HepG2 (cell line): ENCODE data around the gene BRSK2. TPM values are rescaled to one million over a fixed set of nuclear protein-coding genes. Genes with fewer than 3 reads are reported as not detected.

Experiments used
- ATAC-seq: fragments of 200-7000 bp; cut with Tn5 transposase; 3 replicates; pipeline ENCODE4 v1.9.1; 2020; ENCODE audit warnings: mild to moderate bottlenecking, moderate library complexity
- BruUV-seq: library from RNA; stranded (reverse); fragments of 400-500 nt; replicated peaks from 2 replicates; lab custom pipeline; 2021; lab: Mats Ljungman, UMichigan
- CTCF ChIA-PET: fragments of 300-600 bp; formaldehyde crosslinking; extraction: SDS; loops from one replicate; lab custom pipeline; 2021; ENCODE audit warnings: low total read pairs, inconsistent platforms, low intra/inter-chr PET ratio; lab: Yijun Ruan, JAX
- POLR2A ChIA-PET: fragments of 350-600 bp; sonication (Branson Sonifier 250); formaldehyde crosslinking; loops from one replicate; lab custom pipeline; 2020; ENCODE audit warnings: antibody characterized with exemption, inconsistent platforms; lab: Yijun Ruan, JAX
- DNase-seq: peaks from one replicate; pipeline ENCODE4 v3.0.0-alpha.2; 2015; ENCODE audit warnings: low spot score
- FAIRE-seq: peaks from 3 replicates; lab custom pipeline; 2011; peaks lifted over from hg19 to GRCh38; lab: Jason Lieb, UNC
- H2AFZ ChIP-seq: one replicate; pipeline ENCODE4 v1.6.1; 2011; ENCODE audit warnings: low read length, inconsistent platforms
- H3K27ac ChIP-seq: fragments of 300-600 bp; 3 replicates; pipeline ENCODE4 v1.8.0; 2011; ENCODE audit warnings: mixed run types, mild to moderate bottlenecking, mixed read lengths, low read length, inconsistent platforms; ENCODE audit not compliant: insufficient read depth; ENCODE audit errors: extremely low read length
- H3K27me3 ChIP-seq, 2 experiments: fragments of 200-600 bp in 1 of 2; 2 replicates in 1 of 2; 3 replicates in 1 of 2; pipeline versions ENCODE4 v1.6.0 to v1.8.0; 2011; ENCODE audit warnings: low read length in 2 of 2, mild to moderate bottlenecking in 2 of 2, moderate library complexity in 2 of 2, inconsistent platforms in 1 of 2; ENCODE audit not compliant: insufficient read depth in 2 of 2, control insufficient read depth in 1 of 2
- H3K36me3 ChIP-seq, 2 experiments: fragments of 200-600 bp in 1 of 2; replicated peaks in 1 of 2; 2 replicates in 1 of 2; 3 replicates in 1 of 2; pipeline versions ENCODE4 v1.5.1 to v1.8.0; 2011; ENCODE audit warnings: low read length in 2 of 2, inconsistent platforms in 1 of 2; ENCODE audit not compliant: insufficient read depth in 2 of 2, control insufficient read depth in 1 of 2
- H3K4me1 ChIP-seq: 2 replicates; pipeline ENCODE4 v1.5.1; 2012; ENCODE audit warnings: low read length, inconsistent platforms; ENCODE audit not compliant: insufficient read depth
- H3K4me2 ChIP-seq: 2 replicates; pipeline ENCODE4 v1.6.0; 2011; ENCODE audit warnings: low read depth, low read length, inconsistent platforms
- H3K4me3 ChIP-seq, 3 experiments: fragments of 200-600 bp in 1 of 3; sonication (generic), shearing (Covaris generic) in 1 of 3; replicated peaks in 1 of 3; 2 replicates each; pipeline ENCODE4 v1.5.1; 2011 to 2016; ENCODE audit warnings: low read length in 3 of 3, inconsistent platforms in 2 of 3, low read depth in 2 of 3, mild to moderate bottlenecking in 2 of 3, control low read depth in 1 of 3, mixed read lengths in 1 of 3; ENCODE audit not compliant: insufficient read depth in 1 of 3
- H3K79me2 ChIP-seq: one replicate; pipeline ENCODE4 v1.6.1; 2011; ENCODE audit warnings: low read length, inconsistent platforms; ENCODE audit not compliant: insufficient read depth
- H3K9ac ChIP-seq: 2 replicates; pipeline ENCODE4 v1.6.0; 2011; ENCODE audit warnings: mild to moderate bottlenecking, low read depth, low read length, inconsistent platforms; ENCODE audit not compliant: insufficient read depth
- H3K9me3 ChIP-seq: 2 replicates; pipeline ENCODE4 v1.5.1; 2012; ENCODE audit warnings: mild to moderate bottlenecking, low read length
- H4K20me1 ChIP-seq: 2 replicates; pipeline ENCODE4 v1.6.0; 2011; ENCODE audit warnings: inconsistent platforms, mild to moderate bottlenecking, low read length, moderate library complexity; ENCODE audit not compliant: insufficient read depth
- EEA1 ChIP-seq: sonication (generic); formaldehyde crosslinking; IDR thresholded peaks from 2 replicates; pipeline ENCODE4 v1.5.1; 2020; ENCODE audit warnings: mild to moderate bottlenecking, missing genetic modification reagents, borderline replicate concordance
- MNT ChIP-seq: fragments of 450-650 bp; IDR thresholded peaks from 2 replicates; pipeline ENCODE4 v1.6.1; 2016
- WGBS: methylation state at CpG from one replicate; pipeline ENCODE4 v1.1.6; 2017; ENCODE audit warnings: low lambda C conversion rate; 5-methylcytosine and 5-hydroxymethylcytosine counted together
- in situ Hi-C: cut with HindIII; loops from 2 replicates; pipeline ENCODE4 v1.10.0; 2017; ENCODE audit warnings: low pct_unique_long_range_greater_than_20kb; ENCODE audit not compliant: extremely low pct_ligation_motif_present
- intact Hi-C: fragments of 100-400 bp; cut with micrococcal nuclease; formaldehyde crosslinking; loops from one replicate; pipeline ENCODE4 v1.10.0; 2022; ENCODE audit not compliant: unreplicated experiment
- polyA plus RNA-seq, 8 experiments: library from polyadenylated mRNA; depleted of rRNA in 3 of 8; stranded (reverse) in 7 of 8; unstranded in 1 of 8; fragments of >200 nt; fragmentation: Illumina TruSeq in 4 of 8; extraction: Trizol in 4 of 8; gene quantifications; 2 replicates each; pipeline versions ENCODE4 v1.2.1 to v1.2.3, GENCODE V29; 2011 to 2016; ENCODE audit warnings: low read depth in 4 of 8, missing spikeins in 1 of 8, mixed read lengths in 1 of 8; ENCODE audit not compliant: insufficient read depth in 1 of 8
- total RNA-seq, 5 experiments: library from RNA; depleted of rRNA; stranded (reverse); fragments of >200 nt; fragmentation: Illumina TruSeq; extraction: Trizol; gene quantifications; 2 replicates each; pipeline ENCODE4 v1.2.3, GENCODE V29; 2016; ENCODE audit warnings: low read depth in 1 of 5
- TF ChIP-seq, protein P1 (sequence below): sonication (generic); formaldehyde crosslinking; IDR thresholded peaks from 2 replicates; pipeline ENCODE4 v1.9.0; 2022; ENCODE audit warnings: low read depth, missing genetic modification reagents

BRSK2 gene
- total and polyA plus RNA-seq, 2 of the 13 experiments (the other 11 are each of a cell fraction or from before 2014, with no cell fraction given): 0.74 to 1.1 TPM

- no peak overlapping the region for H3K4me3 ChIP-seq
- ChIA-PET CTCF (no interaction called here), POLR2A (no interaction called here)
- H4K20me1 ChIP-seq: peaks cover 23% of the 10 kb centered on the region; the same call in 1 of the 2 replicates
- no peaks in the 10 kb centered on the region for H3K9me3 ChIP-seq
- ATAC-seq (no peak), DNase-seq (no peak), FAIRE-seq (no peak)
- no TSS peak for BruUV-seq
- H3K9ac ChIP-seq: no peak overlapping the region
- intact Hi-C loops: no loop called here
- no peaks in the 10 kb centered on the region for H3K36me3 ChIP-seq
- H3K27me3 ChIP-seq: peaks cover 17 to 76% of the 10 kb centered on the region in 2 experiments
- no peaks in the 10 kb centered on the region for H3K79me2 ChIP-seq
- no peak for TF ChIP-seq EEA1 (CRISPR knock-in tag)
- TF ChIP-seq, protein P1, sequence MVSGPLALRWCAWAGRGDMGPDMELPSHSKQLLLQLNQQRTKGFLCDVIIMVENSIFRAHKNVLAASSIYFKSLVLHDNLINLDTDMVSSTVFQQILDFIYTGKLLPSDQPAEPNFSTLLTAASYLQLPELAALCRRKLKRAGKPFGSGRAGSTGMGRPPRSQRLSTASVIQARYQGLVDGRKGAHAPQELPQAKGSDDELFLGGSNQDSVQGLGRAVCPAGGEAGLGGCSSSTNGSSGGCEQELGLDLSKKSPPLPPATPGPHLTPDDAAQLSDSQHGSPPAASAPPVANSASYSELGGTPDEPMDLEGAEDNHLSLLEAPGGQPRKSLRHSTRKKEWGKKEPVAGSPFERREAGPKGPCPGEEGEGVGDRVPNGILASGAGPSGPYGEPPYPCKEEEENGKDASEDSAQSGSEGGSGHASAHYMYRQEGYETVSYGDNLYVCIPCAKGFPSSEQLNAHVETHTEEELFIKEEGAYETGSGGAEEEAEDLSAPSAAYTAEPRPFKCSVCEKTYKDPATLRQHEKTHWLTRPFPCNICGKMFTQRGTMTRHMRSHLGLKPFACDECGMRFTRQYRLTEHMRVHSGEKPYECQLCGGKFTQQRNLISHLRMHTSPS (CRISPR knock-in tag): no peak
- TF ChIP-seq MNT: peak; percentile 76
- TF ChIP-seq, all 625 proteins: peak for 1
- Histone ChIP-seq H3K4me2 (no peak overlapping the region), H2AFZ (no peak overlapping the region), H3K27ac (no peak overlapping the region), H3K4me1 (no peaks in the 10 kb centered on the region)
- in situ Hi-C loops: no loop called here
- 31% methylated on average over 6 of the region's 30 CpGs for WGBS
Observed at GRCh38 chr11:1400317-1401170, 10.8 kb downstream of the BRSK2 start.
